ENCODE results near the gene PASK.
A peak's percentile ranks its signal among the peaks of the same experiment; 100 is the strongest.
"Not testable (repeated sequence)": the region's sequence is repeated elsewhere in the genome, so short reads cannot be mapped to it uniquely, and the experiment has no call there.

PASK gene

GRCh38 chr2:241094924-241095420 is 54.3 kb downstream of the PASK start:
- H3K9me3 Mint-ChIP-seq, result no peaks in the 10 kb centered on the region
- peaks cover 31 to 33% of the 10 kb centered on the region in 2 donors for H3K4me1 Mint-ChIP-seq (ENCODE audit: low read depth in 2 of 2)
- peaks cover 59% of the 10 kb centered on the region for H3K36me3 Mint-ChIP-seq (ENCODE audit: insufficient read depth)
- H3K27me3 Mint-ChIP-seq, result no peaks in the 10 kb centered on the region
- DNase-seq, result no peak
- ATAC-seq (replicated peaks), result no peak
- no peak overlapping the region for H3K4me3 Mint-ChIP-seq
- peak overlapping the region; percentile 46 to 96 for H3K27ac Mint-ChIP-seq

GRCh38 chr2:241094172-241094571 is 55.1 kb downstream of the PASK start:
- no peak overlapping the region for H3K4me3 Mint-ChIP-seq
- H3K27me3 Mint-ChIP-seq, result no peaks in the 10 kb centered on the region
- H3K27ac Mint-ChIP-seq, result no peak overlapping the region
- H3K9me3 Mint-ChIP-seq, result no peaks in the 10 kb centered on the region
- H3K36me3 Mint-ChIP-seq (ENCODE audit: insufficient read depth), result peaks cover 60% of the 10 kb centered on the region
- H3K4me1 Mint-ChIP-seq (ENCODE audit: low read depth in 2 of 2), result peaks cover 26 to 31% of the 10 kb centered on the region in 2 donors
- ATAC-seq (replicated peaks) (no peak), DNase-seq (no peak)

- not testable (repeated sequence) for ATAC-seq (replicated peaks); H3K27me3 Mint-ChIP-seq; DNase-seq; H3K4me3 Mint-ChIP-seq; H3K9me3 Mint-ChIP-seq
- H3K36me3 Mint-ChIP-seq (ENCODE audit: insufficient read depth), result peaks cover 65% of the 10 kb centered on the region
- H3K27ac Mint-ChIP-seq, result peak overlapping the region in 1 of 2 donors; percentile 59
- peaks cover 22 to 26% of the 10 kb centered on the region in 2 donors for H3K4me1 Mint-ChIP-seq (ENCODE audit: low read depth in 2 of 2)
Observed at GRCh38 chr2:241093133-241093781, 56.0 kb downstream of the PASK start.

GRCh38 chr2:241092677-241093076 is 56.6 kb downstream of the PASK start:
- Mint-ChIP-seq H3K4me1 (ENCODE audit: low read depth in 2 of 2) (peaks cover 20 to 26% of the 10 kb centered on the region in 2 donors), H3K36me3 (ENCODE audit: insufficient read depth) (peaks cover 70% of the 10 kb centered on the region), H3K27ac (peak overlapping the region in 1 of 2 donors; percentile 59), H3K27me3 (no peaks in the 10 kb centered on the region), H3K9me3 (no peaks in the 10 kb centered on the region), H3K4me3 (no peak overlapping the region)
- ATAC-seq (replicated peaks) (no peak), DNase-seq (no peak)

GRCh38 chr2:241091734-241092445 is 57.4 kb downstream of the PASK start:
- Mint-ChIP-seq H3K4me1 (ENCODE audit: low read depth in 2 of 2) (peaks cover 16 to 18% of the 10 kb centered on the region in 2 donors), H3K27me3 (no peaks in the 10 kb centered on the region), H3K36me3 (ENCODE audit: insufficient read depth) (peaks cover 69% of the 10 kb centered on the region), H3K27ac (no peak overlapping the region), H3K4me3 (no peak overlapping the region), H3K9me3 (no peaks in the 10 kb centered on the region)
- DNase-seq (no peak), ATAC-seq (replicated peaks) (no peak)

- ATAC-seq (replicated peaks), result no peak
- H3K4me1 Mint-ChIP-seq (ENCODE audit: low read depth in 2 of 2), result peaks cover 13 to 15% of the 10 kb centered on the region in 2 donors
Observed at GRCh38 chr2:241091201-241091600, 58.1 kb downstream of the PASK start.

GRCh38 chr2:241088791-241089732 is 60.2 kb downstream of the PASK start:
- peaks cover 3 to 4% of the 10 kb centered on the region in 2 donors for H3K4me1 Mint-ChIP-seq (ENCODE audit: low read depth in 2 of 2)
- peaks cover 65% of the 10 kb centered on the region for H3K36me3 Mint-ChIP-seq (ENCODE audit: insufficient read depth)
- H3K27ac Mint-ChIP-seq, result no peak overlapping the region
- no peak for DNase-seq
- H3K4me3 Mint-ChIP-seq, result no peak overlapping the region
- H3K27me3 Mint-ChIP-seq, result no peaks in the 10 kb centered on the region
- no peak for ATAC-seq (replicated peaks)
- H3K9me3 Mint-ChIP-seq, result no peaks in the 10 kb centered on the region

More at GRCh38 chr2:241091201-241091600, 58.1 kb downstream of the PASK start:
- H3K9me3 Mint-ChIP-seq, result no peaks in the 10 kb centered on the region
- H3K27me3 Mint-ChIP-seq, result no peaks in the 10 kb centered on the region
- H3K4me3 Mint-ChIP-seq, result no peak overlapping the region
- H3K36me3 Mint-ChIP-seq (ENCODE audit: insufficient read depth), result peaks cover 73% of the 10 kb centered on the region
- peak overlapping the region in 1 of 2 donors; percentile 5 for H3K27ac Mint-ChIP-seq
- DNase-seq, result no peak

GRCh38 chr2:241088376-241088775 is 60.9 kb downstream of the PASK start:
- H3K36me3 Mint-ChIP-seq (ENCODE audit: insufficient read depth), result peaks cover 64% of the 10 kb centered on the region
- ATAC-seq (replicated peaks), result no peak

GRCh38 chr2:241087420-241088268 is 61.6 kb downstream of the PASK start:
- H3K27me3 Mint-ChIP-seq, result no peaks in the 10 kb centered on the region
- ATAC-seq (replicated peaks) (no peak), DNase-seq (no peak)
- no peaks in the 10 kb centered on the region for H3K9me3 Mint-ChIP-seq
- no peak overlapping the region for H3K4me3 Mint-ChIP-seq
- H3K36me3 Mint-ChIP-seq (ENCODE audit: insufficient read depth), result peaks cover 61% of the 10 kb centered on the region
- H3K27ac Mint-ChIP-seq, result no peak overlapping the region
- H3K4me1 Mint-ChIP-seq (ENCODE audit: low read depth in 2 of 2), result peaks cover 5 to 8% of the 10 kb centered on the region in 2 donors

More at GRCh38 chr2:241088376-241088775, 60.9 kb downstream of the PASK start:
- no peak for DNase-seq
- Mint-ChIP-seq H3K9me3 (no peaks in the 10 kb centered on the region), H3K27me3 (no peaks in the 10 kb centered on the region), H3K4me1 (ENCODE audit: low read depth in 2 of 2) (peaks cover 3 to 4% of the 10 kb centered on the region in 2 donors), H3K4me3 (no peak overlapping the region), H3K27ac (no peak overlapping the region)

- Mint-ChIP-seq H3K4me1 (ENCODE audit: low read depth in 2 of 2) (peaks cover 4 to 10% of the 10 kb centered on the region in 2 donors), H3K4me3 (no peak overlapping the region), H3K27me3 (no peaks in the 10 kb centered on the region), H3K9me3 (no peaks in the 10 kb centered on the region), H3K27ac (peak overlapping the region in 1 of 2 donors; percentile 56), H3K36me3 (ENCODE audit: insufficient read depth) (peaks cover 41% of the 10 kb centered on the region)
- DNase-seq (no peak), ATAC-seq (replicated peaks) (no peak)
Observed at GRCh38 chr2:241084856-241085444, 64.3 kb downstream of the PASK start.

GRCh38 chr2:241083091-241083415 is 66.2 kb downstream of the PASK start:
- peak overlapping the region; percentile 15 to 84 for H3K27ac Mint-ChIP-seq
- peaks cover 28% of the 10 kb centered on the region for H3K36me3 Mint-ChIP-seq (ENCODE audit: insufficient read depth)
- ATAC-seq (replicated peaks), result no peak
- H3K4me1 Mint-ChIP-seq (ENCODE audit: low read depth in 2 of 2), result peaks cover 8 to 10% of the 10 kb centered on the region in 2 donors
- H3K27me3 Mint-ChIP-seq, result no peaks in the 10 kb centered on the region
- DNase-seq, result no peak
- no peaks in the 10 kb centered on the region for H3K9me3 Mint-ChIP-seq
- no peak overlapping the region for H3K4me3 Mint-ChIP-seq

- no peak overlapping the region for H3K4me3 Mint-ChIP-seq
- no peaks in the 10 kb centered on the region for H3K9me3 Mint-ChIP-seq
- peaks cover 24% of the 10 kb centered on the region for H3K36me3 Mint-ChIP-seq (ENCODE audit: insufficient read depth)
- H3K27me3 Mint-ChIP-seq, result no peaks in the 10 kb centered on the region
- peaks cover 10 to 12% of the 10 kb centered on the region in 2 donors for H3K4me1 Mint-ChIP-seq (ENCODE audit: low read depth in 2 of 2)
- ATAC-seq (replicated peaks) (no peak), DNase-seq (no peak)
- peak overlapping the region; percentile 15 to 84 for H3K27ac Mint-ChIP-seq
Observed at GRCh38 chr2:241082341-241083090, 66.8 kb downstream of the PASK start.

All from effector memory CD8-positive, alpha-beta T cell (primary cell).